ENCODE results near the gene MACROD2. TPM values are rescaled to one million over a fixed set of nuclear protein-coding genes. Genes with fewer than 3 reads are reported as not detected.

Gene MACROD2
- total and polyA plus RNA-seq, 4 donors = 0.66 to 10.5 (median 3.3) TPM

DNA sequence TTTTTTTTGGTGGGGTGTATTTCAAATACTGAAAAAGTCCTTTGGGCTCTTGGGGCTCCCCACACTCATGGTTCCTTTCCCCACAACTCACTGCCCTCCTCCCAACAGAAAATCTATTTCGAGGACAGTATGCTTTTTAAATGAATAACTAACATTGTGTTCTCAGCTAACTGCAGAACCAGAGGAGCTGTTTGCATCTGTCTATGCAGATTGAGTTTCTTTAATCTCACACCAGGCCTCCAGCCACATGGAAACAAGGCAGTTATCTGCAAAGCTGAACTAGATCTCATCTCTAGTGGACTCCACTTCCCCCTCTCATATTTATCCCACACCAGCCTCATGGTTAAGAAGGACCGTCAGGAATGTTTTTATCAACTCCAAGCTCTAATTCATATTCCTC lies 1622.8 kb downstream of the MACROD2 start:
- Histone ChIP-seq H3K27ac (ENCODE audit: low read depth in 1 of 2, low read length in 2 of 2) (no peak overlapping the region), H3K9ac (ENCODE audit: low read depth in 1 of 2, low read length in 2 of 2) (no peak overlapping the region), H3K4me1 (ENCODE audit: control insufficient read depth in 4 of 4, insufficient read depth in 4 of 4, low read length in 3 of 4) (peaks cover 0 to 13% (median 6%) of the 10 kb centered on the region in 4 donors), H3K36me3 (ENCODE audit: control insufficient read depth in 4 of 4, insufficient read depth in 3 of 4, low read depth in 1 of 4, low read length in 3 of 4) (no peaks in the 10 kb centered on the region), H3K4me3 (ENCODE audit: low read depth in 1 of 3, low read length in 3 of 3) (no peak overlapping the region), H3K9me3 (ENCODE audit: control insufficient read depth in 4 of 4, low read length in 3 of 4) (no peaks in the 10 kb centered on the region), H3K27me3 (ENCODE audit: control insufficient read depth in 4 of 4, insufficient read depth in 4 of 4, low read length in 3 of 4) (no peaks in the 10 kb centered on the region)
- DNase-seq (ENCODE audit: low spot score) = no peak
- whole genome bisulfite sequencing = 84% methylated on average over 2 of the region's 2 CpGs
- TF ChIP-seq, protein P1, sequence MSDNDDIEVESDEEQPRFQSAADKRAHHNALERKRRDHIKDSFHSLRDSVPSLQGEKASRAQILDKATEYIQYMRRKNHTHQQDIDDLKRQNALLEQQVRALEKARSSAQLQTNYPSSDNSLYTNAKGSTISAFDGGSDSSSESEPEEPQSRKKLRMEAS (IDR thresholded peaks at IDR 0.05) = no peak
- TF ChIP-seq NR2F2 (IDR thresholded peaks at IDR 0.05) = no peak

GRCh38 chr20:15618912-15619311 lies 1623.6 kb downstream of the MACROD2 start:
- no peak for TF ChIP-seq GABPA (IDR thresholded peaks at IDR 0.05 in 1 of 2, conservative IDR thresholded peaks at IDR 0.05 in 1 of 2)
- TF ChIP-seq FOXA1 (IDR thresholded peaks at IDR 0.05) = no peak
- TF ChIP-seq FOXA2 (IDR thresholded peaks at IDR 0.05) = no peak
- H3K9ac ChIP-seq (ENCODE audit: low read depth in 1 of 2, low read length in 2 of 2) = no peak overlapping the region
- no peak overlapping the region for H3K4me3 ChIP-seq (ENCODE audit: low read depth in 1 of 3, low read length in 3 of 3)
- WGBS = 93% methylated on average over 5 of the region's 5 CpGs
- DNase-seq (ENCODE audit: low spot score) = no peak
- H3K9me3 ChIP-seq (ENCODE audit: control insufficient read depth in 4 of 4, low read length in 3 of 4) = no peaks in the 10 kb centered on the region
- peaks cover 0 to 5% (median 1%) of the 10 kb centered on the region in 4 donors for H3K4me1 ChIP-seq (ENCODE audit: control insufficient read depth in 4 of 4, insufficient read depth in 4 of 4, low read length in 3 of 4)
- H3K27ac ChIP-seq (ENCODE audit: low read depth in 1 of 2, low read length in 2 of 2) = no peak overlapping the region
- H3K36me3 ChIP-seq (ENCODE audit: control insufficient read depth in 4 of 4, insufficient read depth in 3 of 4, low read depth in 1 of 4, low read length in 3 of 4) = no peaks in the 10 kb centered on the region
- no peaks in the 10 kb centered on the region for H3K27me3 ChIP-seq (ENCODE audit: control insufficient read depth in 4 of 4, insufficient read depth in 4 of 4, low read length in 3 of 4)

GRCh38 chr20:15619341-15619740 lies 1624.0 kb downstream of the MACROD2 start:
- Histone ChIP-seq H3K27me3 (ENCODE audit: control insufficient read depth in 4 of 4, insufficient read depth in 4 of 4, low read length in 3 of 4) (no peaks in the 10 kb centered on the region), H3K9ac (ENCODE audit: low read depth in 1 of 2, low read length in 2 of 2) (no peak overlapping the region), H3K36me3 (ENCODE audit: control insufficient read depth in 4 of 4, insufficient read depth in 3 of 4, low read depth in 1 of 4, low read length in 3 of 4) (no peaks in the 10 kb centered on the region), H3K27ac (ENCODE audit: low read depth in 1 of 2, low read length in 2 of 2) (no peak overlapping the region), H3K4me3 (ENCODE audit: low read depth in 1 of 3, low read length in 3 of 3) (no peak overlapping the region), H3K4me1 (ENCODE audit: control insufficient read depth in 4 of 4, insufficient read depth in 4 of 4, low read length in 3 of 4) (peaks cover 0 to under 1% (median 0%) of the 10 kb centered on the region in 4 donors), H3K9me3 (ENCODE audit: control insufficient read depth in 4 of 4, low read length in 3 of 4) (no peaks in the 10 kb centered on the region)
- 93% methylated on average over 4 of the region's 4 CpGs for WGBS
- DNase-seq (ENCODE audit: low spot score) = no peak
- TF ChIP-seq ZBTB33 (IDR thresholded peaks at IDR 0.05) (no peak), GABPA (IDR thresholded peaks at IDR 0.05 in 1 of 2, conservative IDR thresholded peaks at IDR 0.05 in 1 of 2) (no peak), NR2F2 (IDR thresholded peaks at IDR 0.05) (no peak), RAD21 (IDR thresholded peaks at IDR 0.05) (no peak)

DNA sequence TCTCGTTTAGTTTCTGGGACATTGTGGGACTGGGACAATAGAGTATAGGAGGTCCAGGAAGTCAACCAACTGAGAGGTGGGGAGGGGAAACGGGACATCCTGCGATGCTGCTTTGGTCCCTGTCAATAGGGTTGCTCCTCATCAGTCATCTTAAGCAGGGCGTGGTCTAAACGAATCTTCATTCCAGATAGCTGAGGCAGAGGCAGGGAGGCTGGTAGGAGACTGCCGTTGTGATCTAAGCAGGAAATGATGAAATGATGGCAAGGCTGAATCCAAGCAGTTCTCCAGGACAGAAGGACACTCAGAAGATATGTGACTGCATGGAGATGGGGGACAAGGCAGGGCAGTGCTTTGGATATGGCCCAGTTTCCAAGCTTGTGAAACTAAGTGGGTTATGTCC lies 1624.5 kb downstream of the MACROD2 start:
- no peak for DNase-seq (ENCODE audit: low spot score)
- H3K36me3 ChIP-seq (ENCODE audit: control insufficient read depth in 4 of 4, insufficient read depth in 3 of 4, low read depth in 1 of 4, low read length in 3 of 4) = no peaks in the 10 kb centered on the region
- H3K27me3 ChIP-seq (ENCODE audit: control insufficient read depth in 4 of 4, insufficient read depth in 4 of 4, low read length in 3 of 4) = no peaks in the 10 kb centered on the region
- WGBS = 89% methylated on average over 6 of the region's 6 CpGs
- no peaks in the 10 kb centered on the region for H3K9me3 ChIP-seq (ENCODE audit: control insufficient read depth in 4 of 4, low read length in 3 of 4)
- H3K27ac ChIP-seq (ENCODE audit: low read depth in 1 of 2, low read length in 2 of 2) = no peak overlapping the region
- H3K9ac ChIP-seq (ENCODE audit: low read depth in 1 of 2, low read length in 2 of 2) = no peak overlapping the region
- H3K4me1 ChIP-seq (ENCODE audit: control insufficient read depth in 4 of 4, insufficient read depth in 4 of 4, low read length in 3 of 4) = no peaks in the 10 kb centered on the region
- no peak overlapping the region for H3K4me3 ChIP-seq (ENCODE audit: low read depth in 1 of 3, low read length in 3 of 3)
- TF ChIP-seq SP1 (IDR thresholded peaks at IDR 0.05) (no peak), GABPA (IDR thresholded peaks at IDR 0.05 in 1 of 2, conservative IDR thresholded peaks at IDR 0.05 in 1 of 2) (no peak), RXRA (IDR thresholded peaks at IDR 0.05) (no peak), JUND (IDR thresholded peaks at IDR 0.05) (no peak), ZBTB33 (IDR thresholded peaks at IDR 0.05) (no peak), HNF4G (IDR thresholded peaks at IDR 0.05) (no peak), ATF3 (IDR thresholded peaks at IDR 0.05) (no peak), NR2F2 (IDR thresholded peaks at IDR 0.05) (no peak), FOXA2 (IDR thresholded peaks at IDR 0.05) (no peak), HNF4A (conservative IDR thresholded peaks at IDR 0.05) (no peak), TAF1 (conservative IDR thresholded peaks at IDR 0.05) (no peak)
- TF ChIP-seq, protein P2, sequence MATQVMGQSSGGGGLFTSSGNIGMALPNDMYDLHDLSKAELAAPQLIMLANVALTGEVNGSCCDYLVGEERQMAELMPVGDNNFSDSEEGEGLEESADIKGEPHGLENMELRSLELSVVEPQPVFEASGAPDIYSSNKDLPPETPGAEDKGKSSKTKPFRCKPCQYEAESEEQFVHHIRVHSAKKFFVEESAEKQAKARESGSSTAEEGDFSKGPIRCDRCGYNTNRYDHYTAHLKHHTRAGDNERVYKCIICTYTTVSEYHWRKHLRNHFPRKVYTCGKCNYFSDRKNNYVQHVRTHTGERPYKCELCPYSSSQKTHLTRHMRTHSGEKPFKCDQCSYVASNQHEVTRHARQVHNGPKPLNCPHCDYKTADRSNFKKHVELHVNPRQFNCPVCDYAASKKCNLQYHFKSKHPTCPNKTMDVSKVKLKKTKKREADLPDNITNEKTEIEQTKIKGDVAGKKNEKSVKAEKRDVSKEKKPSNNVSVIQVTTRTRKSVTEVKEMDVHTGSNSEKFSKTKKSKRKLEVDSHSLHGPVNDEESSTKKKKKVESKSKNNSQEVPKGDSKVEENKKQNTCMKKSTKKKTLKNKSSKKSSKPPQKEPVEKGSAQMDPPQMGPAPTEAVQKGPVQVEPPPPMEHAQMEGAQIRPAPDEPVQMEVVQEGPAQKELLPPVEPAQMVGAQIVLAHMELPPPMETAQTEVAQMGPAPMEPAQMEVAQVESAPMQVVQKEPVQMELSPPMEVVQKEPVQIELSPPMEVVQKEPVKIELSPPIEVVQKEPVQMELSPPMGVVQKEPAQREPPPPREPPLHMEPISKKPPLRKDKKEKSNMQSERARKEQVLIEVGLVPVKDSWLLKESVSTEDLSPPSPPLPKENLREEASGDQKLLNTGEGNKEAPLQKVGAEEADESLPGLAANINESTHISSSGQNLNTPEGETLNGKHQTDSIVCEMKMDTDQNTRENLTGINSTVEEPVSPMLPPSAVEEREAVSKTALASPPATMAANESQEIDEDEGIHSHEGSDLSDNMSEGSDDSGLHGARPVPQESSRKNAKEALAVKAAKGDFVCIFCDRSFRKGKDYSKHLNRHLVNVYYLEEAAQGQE (IDR thresholded peaks at IDR 0.05) = no peak
- TF ChIP-seq, protein P1 (IDR thresholded peaks at IDR 0.05) = no peak

All from liver (tissue), 9 donors.